ENCODE measurements around the gene SALL1. TPM values are rescaled to one million over a fixed set of nuclear protein-coding genes. Genes with fewer than 3 reads are reported as not detected.

SALL1 gene
- total RNA-seq, 3 donors from 2014 or later (not counting 1 experiment from before 2014, with no cell fraction given): not detected

DNA sequence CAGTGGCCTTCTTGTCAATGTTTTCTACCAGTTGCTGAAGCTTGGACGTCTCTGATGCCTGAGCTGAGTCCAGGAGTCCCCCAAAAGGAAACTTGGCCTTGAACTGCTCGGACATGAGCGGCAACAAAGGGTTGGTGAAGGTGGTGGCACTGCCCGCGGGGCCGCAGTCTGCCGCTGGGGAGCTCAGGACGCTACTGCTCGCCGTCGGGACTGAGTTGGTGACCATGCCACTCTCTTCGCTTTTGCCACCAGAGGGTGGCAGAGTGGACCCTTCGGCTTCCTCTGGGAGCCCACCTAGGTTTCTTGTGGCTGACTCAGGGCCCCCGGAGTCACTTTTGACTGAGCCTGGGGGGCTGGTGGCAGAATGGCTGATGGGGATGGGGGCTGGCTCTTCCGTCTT is 11.0 kb downstream of the SALL1 start:
- no peaks in the 10 kb centered on the region for H3K4me1 ChIP-seq (ENCODE audit: control insufficient read depth, insufficient read depth, low read length)
- no peak overlapping the region for H3K27ac Mint-ChIP-seq
- DNase-seq (no peak), ATAC-seq (no peak)
- H3K9me3 Mint-ChIP-seq: no peaks in the 10 kb centered on the region
- H3K27me3 ChIP-seq (ENCODE audit: control insufficient read depth, insufficient read depth, low read length): no peaks in the 10 kb centered on the region
- H3K4me1 Mint-ChIP-seq: no peaks in the 10 kb centered on the region
- 93% methylated on average over 15 of the region's 15 CpGs for WGBS (ENCODE audit: insufficient coverage)
- TF ChIP-seq, protein P1, sequence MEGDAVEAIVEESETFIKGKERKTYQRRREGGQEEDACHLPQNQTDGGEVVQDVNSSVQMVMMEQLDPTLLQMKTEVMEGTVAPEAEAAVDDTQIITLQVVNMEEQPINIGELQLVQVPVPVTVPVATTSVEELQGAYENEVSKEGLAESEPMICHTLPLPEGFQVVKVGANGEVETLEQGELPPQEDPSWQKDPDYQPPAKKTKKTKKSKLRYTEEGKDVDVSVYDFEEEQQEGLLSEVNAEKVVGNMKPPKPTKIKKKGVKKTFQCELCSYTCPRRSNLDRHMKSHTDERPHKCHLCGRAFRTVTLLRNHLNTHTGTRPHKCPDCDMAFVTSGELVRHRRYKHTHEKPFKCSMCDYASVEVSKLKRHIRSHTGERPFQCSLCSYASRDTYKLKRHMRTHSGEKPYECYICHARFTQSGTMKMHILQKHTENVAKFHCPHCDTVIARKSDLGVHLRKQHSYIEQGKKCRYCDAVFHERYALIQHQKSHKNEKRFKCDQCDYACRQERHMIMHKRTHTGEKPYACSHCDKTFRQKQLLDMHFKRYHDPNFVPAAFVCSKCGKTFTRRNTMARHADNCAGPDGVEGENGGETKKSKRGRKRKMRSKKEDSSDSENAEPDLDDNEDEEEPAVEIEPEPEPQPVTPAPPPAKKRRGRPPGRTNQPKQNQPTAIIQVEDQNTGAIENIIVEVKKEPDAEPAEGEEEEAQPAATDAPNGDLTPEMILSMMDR (IDR thresholded peaks at IDR 0.05): no peak
- H3K27me3 Mint-ChIP-seq (ENCODE audit: low read depth in 2 of 2): peaks cover 11 to 24% of the 10 kb centered on the region in 2 donors
- no peaks in the 10 kb centered on the region for H3K36me3 ChIP-seq (ENCODE audit: control insufficient read depth, insufficient read depth, low read length)
- H3K4me3 ChIP-seq (ENCODE audit: low read length): no peak overlapping the region
- H3K36me3 Mint-ChIP-seq: peaks cover 3% of the 10 kb centered on the region
- intact Hi-C loops (cut with micrococcal nuclease): no loop called here
- no peak overlapping the region for H3K4me3 Mint-ChIP-seq
- H3K9me3 ChIP-seq (ENCODE audit: control insufficient read depth, insufficient read depth, low read length): no peaks in the 10 kb centered on the region
- no peak overlapping the region for H3K27ac ChIP-seq (ENCODE audit: low read length)

DNA sequence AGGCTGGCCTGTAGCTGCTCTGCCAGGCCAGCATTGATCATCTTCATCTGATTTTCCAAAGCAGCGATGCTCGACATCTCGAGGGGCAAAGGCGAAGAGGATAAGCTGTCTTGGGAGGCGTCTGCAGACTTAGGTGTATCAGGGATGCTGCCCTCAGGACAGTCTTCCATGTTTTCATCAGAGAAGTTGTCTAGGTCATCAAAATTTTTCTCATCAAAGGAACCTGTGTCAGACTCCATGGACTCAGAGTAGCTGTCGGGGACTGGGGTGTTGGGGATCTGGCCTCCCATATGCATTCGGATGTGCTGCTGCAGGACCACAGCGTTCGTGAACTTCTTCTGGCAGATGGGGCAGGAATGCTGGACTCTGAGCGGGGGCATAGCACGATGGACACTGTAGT is 11.5 kb downstream of the SALL1 start:
- no peak overlapping the region for H3K4me3 ChIP-seq (ENCODE audit: low read length)
- H3K27ac Mint-ChIP-seq: no peak overlapping the region

DNA sequence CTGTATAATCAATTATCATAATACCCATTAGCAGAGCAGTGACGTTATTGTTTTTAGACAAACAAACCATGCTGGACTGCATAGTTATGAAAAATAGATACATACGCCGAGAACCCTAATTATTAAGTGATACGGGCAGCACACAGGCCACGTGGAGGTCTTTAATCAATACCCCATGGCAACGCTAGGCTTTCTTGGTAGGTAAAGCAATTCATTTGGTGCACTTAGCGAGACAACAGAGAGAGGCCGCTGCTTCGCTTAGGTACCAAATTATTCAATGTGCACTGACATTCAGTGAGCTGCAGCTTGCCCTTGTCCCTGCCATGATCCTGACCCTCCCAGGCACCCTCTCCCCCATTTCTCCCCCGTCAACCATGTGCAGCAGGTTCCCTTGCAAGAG is 12.9 kb downstream of the SALL1 start:
- H3K27me3 ChIP-seq (ENCODE audit: control insufficient read depth, insufficient read depth, low read length): no peaks in the 10 kb centered on the region
- no peaks in the 10 kb centered on the region for H3K9me3 Mint-ChIP-seq
- H3K4me1 Mint-ChIP-seq: no peaks in the 10 kb centered on the region
- H3K27ac Mint-ChIP-seq: no peak overlapping the region
- peaks cover 5% of the 10 kb centered on the region for H3K36me3 Mint-ChIP-seq
- no peaks in the 10 kb centered on the region for H3K4me1 ChIP-seq (ENCODE audit: control insufficient read depth, insufficient read depth, low read length)
- ATAC-seq: no peak
- intact Hi-C loops (cut with micrococcal nuclease): no loop called here
- TF ChIP-seq, protein P1 (IDR thresholded peaks at IDR 0.05): no peak
- DNase-seq: no peak
- no peaks in the 10 kb centered on the region for H3K36me3 ChIP-seq (ENCODE audit: control insufficient read depth, insufficient read depth, low read length)
- no peak overlapping the region for H3K4me3 ChIP-seq (ENCODE audit: low read length)
- 90% methylated on average over 9 of the region's 10 CpGs for WGBS (ENCODE audit: insufficient coverage)
- no peak overlapping the region for H3K27ac ChIP-seq (ENCODE audit: low read length)
- H3K4me3 Mint-ChIP-seq: no peak overlapping the region
- peaks cover 19 to 36% of the 10 kb centered on the region in 2 donors for H3K27me3 Mint-ChIP-seq (ENCODE audit: low read depth in 2 of 2)
- no peaks in the 10 kb centered on the region for H3K9me3 ChIP-seq (ENCODE audit: control insufficient read depth, insufficient read depth, low read length)

More for the DNA sequence above, 11.5 kb downstream of the SALL1 start:
- TF ChIP-seq, protein P1 (IDR thresholded peaks at IDR 0.05): no peak
- H3K27me3 Mint-ChIP-seq (ENCODE audit: low read depth in 2 of 2): peaks cover 11 to 27% of the 10 kb centered on the region in 2 donors
- DNase-seq (no peak), ATAC-seq (no peak)
- no peaks in the 10 kb centered on the region for H3K9me3 Mint-ChIP-seq
- peaks cover 5% of the 10 kb centered on the region for H3K36me3 Mint-ChIP-seq
- H3K27ac ChIP-seq (ENCODE audit: low read length): no peak overlapping the region
- WGBS (ENCODE audit: insufficient coverage): 92% methylated on average over 11 of the region's 11 CpGs
- intact Hi-C loops (cut with micrococcal nuclease): no loop called here
- H3K9me3 ChIP-seq (ENCODE audit: control insufficient read depth, insufficient read depth, low read length): no peaks in the 10 kb centered on the region
- no peaks in the 10 kb centered on the region for H3K4me1 ChIP-seq (ENCODE audit: control insufficient read depth, insufficient read depth, low read length)
- no peak overlapping the region for H3K4me3 Mint-ChIP-seq
- H3K27me3 ChIP-seq (ENCODE audit: control insufficient read depth, insufficient read depth, low read length): no peaks in the 10 kb centered on the region
- no peaks in the 10 kb centered on the region for H3K4me1 Mint-ChIP-seq
- H3K36me3 ChIP-seq (ENCODE audit: control insufficient read depth, insufficient read depth, low read length): no peaks in the 10 kb centered on the region

DNA sequence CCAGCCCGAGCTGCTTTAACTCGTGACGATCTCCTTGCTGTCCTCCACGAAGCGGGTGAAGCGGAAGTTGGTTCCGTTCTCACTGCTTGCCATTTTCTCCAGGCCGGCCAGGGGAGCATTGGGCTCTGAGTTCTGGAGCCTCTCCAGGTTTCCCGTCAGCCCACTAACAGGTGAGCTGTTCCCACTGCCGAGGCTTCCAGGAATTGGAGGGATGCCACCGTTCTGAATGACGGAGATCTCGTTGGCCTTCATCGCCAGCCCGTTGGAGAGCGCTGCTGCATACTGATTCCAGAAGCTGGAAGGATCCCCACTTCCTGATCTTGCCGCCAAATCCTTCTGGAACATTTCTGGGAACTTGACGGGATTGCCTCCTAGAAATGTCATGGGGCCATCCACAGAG is 14.0 kb downstream of the SALL1 start:
- ATAC-seq (no peak), DNase-seq (no peak)
- intact Hi-C loops (cut with micrococcal nuclease): no loop called here
- H3K27ac Mint-ChIP-seq: no peak overlapping the region
- Histone ChIP-seq H3K9me3 (ENCODE audit: control insufficient read depth, insufficient read depth, low read length) (no peaks in the 10 kb centered on the region), H3K36me3 (ENCODE audit: control insufficient read depth, insufficient read depth, low read length) (no peaks in the 10 kb centered on the region), H3K27ac (ENCODE audit: low read length) (no peak overlapping the region), H3K4me3 (ENCODE audit: low read length) (no peak overlapping the region), H3K4me1 (ENCODE audit: control insufficient read depth, insufficient read depth, low read length) (no peaks in the 10 kb centered on the region), H3K27me3 (ENCODE audit: control insufficient read depth, insufficient read depth, low read length) (no peaks in the 10 kb centered on the region)
- 91% methylated on average over 18 of the region's 18 CpGs for WGBS (ENCODE audit: insufficient coverage)
- no peaks in the 10 kb centered on the region for H3K9me3 Mint-ChIP-seq
- H3K27me3 Mint-ChIP-seq (ENCODE audit: low read depth in 2 of 2): peaks cover 20 to 43% of the 10 kb centered on the region in 2 donors
- H3K4me3 Mint-ChIP-seq: no peak overlapping the region
- TF ChIP-seq, protein P1 (IDR thresholded peaks at IDR 0.05): no peak
- no peaks in the 10 kb centered on the region for H3K4me1 Mint-ChIP-seq
- H3K36me3 Mint-ChIP-seq: peaks cover 5% of the 10 kb centered on the region

Data from natural killer cell (primary cell).